HG03139 (cell line): ENCODE data around the gene RDM1.
A peak's percentile ranks its signal among the peaks of the same experiment; 100 is the strongest.
"Not testable (repeated sequence)": the region's sequence is repeated elsewhere in the genome, so short reads cannot be mapped to it uniquely, and the experiment has no call there.

ENCODE experiments used
- ATAC-seq: cut with Tn5 transposase; IDR thresholded peaks from one replicate; pipeline ENCODE4 v1.9.1; 2021; ENCODE audit not compliant: unreplicated experiment

The RDM1 gene, protein sequence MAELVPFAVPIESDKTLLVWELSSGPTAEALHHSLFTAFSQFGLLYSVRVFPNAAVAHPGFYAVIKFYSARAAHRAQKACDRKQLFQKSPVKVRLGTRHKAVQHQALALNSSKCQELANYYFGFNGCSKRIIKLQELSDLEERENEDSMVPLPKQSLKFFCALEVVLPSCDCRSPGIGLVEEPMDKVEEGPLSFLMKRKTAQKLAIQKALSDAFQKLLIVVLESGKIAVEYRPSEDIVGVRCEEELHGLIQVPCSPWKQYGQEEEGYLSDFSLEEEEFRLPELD

DNA sequence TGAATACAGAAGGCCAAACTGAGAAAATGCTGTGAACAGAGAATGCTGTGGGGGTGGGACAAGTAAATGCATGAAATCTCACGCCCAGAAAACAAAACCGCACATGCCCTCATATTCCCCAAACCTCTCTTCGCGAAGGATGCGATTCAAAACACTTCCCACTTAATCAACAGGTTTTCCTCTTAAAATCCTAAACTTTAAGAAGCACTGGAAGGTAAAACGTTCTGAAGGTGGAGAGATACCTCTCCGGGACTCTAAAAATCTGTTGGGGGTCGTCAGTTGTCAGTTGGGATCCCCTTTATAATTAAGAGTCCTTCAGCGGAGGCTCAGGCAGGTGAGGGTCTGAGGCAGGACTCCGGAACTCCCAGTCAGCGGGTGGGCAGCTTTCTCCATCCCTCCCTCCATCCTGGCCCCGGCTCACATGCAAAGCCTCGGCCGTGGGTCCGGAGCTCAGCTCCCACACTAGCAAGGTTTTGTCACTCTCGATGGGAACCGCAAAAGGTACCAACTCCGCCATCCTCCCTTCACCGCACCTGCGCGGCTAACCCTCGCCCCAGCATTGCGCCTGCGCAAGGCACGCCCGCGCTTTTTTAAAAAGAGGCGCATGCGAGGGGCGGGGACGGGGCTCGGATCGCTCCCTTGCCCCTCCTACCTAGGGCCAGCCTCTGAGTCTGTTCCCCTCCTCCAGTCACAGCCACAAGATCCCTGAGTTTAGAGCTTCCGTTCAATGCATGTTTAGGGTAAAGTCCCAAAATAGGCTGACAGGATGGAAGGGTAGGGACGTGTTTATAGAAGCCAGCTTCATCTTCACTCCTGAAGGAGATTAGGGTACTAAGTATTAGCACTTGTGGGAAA lies at the start of gene RDM1:
TSS of gene RDM1 (minus strand) at position 563 of the 855 bp plus-strand sequence. CDS start at position 517, 46 bp downstream.
- ATAC-seq: peak; percentile 63

DNA sequence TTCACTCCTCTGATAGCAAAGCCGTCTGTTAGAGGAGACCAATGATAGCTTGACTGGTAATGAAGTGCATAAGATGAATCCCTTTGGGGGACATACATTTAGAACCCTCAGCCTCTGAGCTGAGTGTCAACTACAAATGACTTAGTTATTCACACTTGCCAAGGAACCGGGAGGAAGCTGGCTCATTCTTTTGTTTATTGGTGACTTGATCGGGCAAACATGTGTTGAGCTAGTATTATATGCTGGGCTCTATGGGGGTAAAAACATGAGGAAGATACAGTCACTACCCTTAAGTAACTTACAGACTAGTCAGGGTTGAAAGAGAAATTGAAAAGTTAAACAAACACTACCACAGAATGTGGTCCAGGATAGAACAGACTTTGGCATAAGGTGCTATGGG lies 47.8 kb upstream of the RDM1 start:
- ATAC-seq: no peak

DNA sequence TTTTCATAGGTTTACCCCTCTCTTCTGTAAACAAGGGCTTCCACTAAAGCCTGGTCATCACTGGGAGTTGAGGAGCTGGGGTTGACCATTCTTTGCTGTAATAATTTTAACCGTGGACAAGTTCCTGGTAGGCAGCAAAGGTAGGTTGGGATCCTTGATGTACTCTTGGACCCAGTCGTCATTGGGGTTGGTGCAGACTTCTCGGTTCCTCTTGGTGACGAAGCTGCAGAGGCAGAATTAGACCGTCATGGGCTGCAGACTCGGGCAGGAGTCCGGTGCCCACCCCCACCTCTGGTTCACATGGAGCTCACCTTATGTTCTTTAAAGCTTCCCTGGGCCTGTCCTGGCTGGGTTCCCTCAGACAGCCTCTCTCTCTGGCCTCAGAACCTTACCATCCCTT lies 46.9 kb upstream of the RDM1 start:
- ATAC-seq: no peak

DNA sequence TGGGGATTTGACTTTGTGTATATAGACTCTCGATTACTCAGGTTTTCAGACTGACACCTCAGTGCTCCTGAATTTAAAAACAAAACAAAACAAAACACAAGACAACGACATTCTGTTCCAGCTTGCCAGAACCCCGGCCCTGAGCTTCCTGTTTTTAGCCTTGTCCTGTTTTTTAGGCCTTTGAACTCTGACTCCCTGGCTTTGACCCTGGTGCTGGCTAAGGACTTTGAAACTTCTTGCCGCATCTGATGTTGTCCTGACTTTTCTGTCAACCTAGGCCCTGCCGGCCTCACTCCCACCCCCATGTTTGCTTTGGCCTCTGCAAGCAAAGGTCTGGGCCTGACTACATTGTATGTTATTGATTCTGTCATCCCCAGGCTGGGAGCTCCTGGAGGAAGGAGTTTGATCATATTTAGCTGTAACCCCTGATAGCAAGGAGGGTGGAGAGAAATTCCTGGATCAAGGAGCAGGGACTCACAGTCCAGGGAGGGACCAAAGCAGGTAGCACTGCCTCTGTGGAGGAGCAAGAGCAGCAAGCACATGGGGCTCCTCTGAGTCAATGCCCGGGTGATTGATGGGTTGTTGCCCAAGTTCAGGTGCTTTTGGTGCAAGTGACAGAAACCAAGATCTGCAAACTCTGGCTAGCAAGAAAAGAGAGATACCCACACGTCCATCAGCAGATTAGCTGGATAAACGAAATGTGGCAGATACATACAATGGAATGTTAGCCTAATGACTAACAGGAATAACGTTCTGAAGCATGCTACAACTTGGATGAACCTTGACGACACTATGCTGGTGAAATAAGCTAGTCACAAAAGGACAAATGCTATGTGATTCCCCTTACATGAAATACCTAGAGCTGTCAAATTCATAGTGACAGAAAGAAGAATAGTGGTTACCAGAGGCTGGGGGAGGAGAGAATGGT lies 43.0 kb upstream of the RDM1 start:
- no peak for ATAC-seq

DNA sequence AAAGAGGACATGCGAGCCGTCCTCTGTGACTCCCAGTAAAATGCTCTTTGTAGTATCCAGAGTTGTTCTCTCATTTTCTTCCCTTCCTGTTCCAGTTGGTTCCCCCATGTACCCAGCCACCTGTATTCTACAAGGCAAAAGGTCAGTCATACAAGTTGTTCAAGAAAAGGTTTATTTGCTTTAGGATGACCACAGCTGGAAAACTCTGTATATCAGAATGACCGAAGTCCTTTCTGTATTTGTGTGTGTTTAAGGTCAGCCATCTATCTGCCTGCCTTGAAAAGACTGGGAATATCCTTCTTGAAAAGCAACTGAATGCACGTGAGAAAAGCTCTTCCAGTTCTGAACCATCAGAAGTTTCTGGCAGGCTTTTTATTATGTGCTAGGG lies 42.4 kb upstream of the RDM1 start:
- no peak for ATAC-seq

DNA sequence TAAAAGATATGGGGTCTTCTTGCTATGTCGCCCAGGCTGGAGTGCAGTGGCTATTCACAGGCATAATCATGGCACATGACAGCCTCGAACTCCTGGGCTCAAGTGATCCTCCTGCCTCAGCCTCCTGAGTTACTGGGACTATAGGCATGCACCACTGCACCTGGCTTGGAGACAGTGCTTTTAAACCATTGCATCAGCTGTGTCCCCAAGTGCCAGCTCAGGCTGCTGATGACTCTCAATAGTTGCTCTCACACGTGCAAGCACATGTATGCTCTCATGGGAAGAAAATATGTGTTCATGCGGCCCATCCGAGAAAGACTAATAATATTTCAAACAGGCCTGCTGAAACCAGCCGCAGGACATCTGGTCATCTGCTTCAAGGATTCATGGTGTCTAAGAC lies 42.0 kb upstream of the RDM1 start:
- no peak for ATAC-seq

DNA sequence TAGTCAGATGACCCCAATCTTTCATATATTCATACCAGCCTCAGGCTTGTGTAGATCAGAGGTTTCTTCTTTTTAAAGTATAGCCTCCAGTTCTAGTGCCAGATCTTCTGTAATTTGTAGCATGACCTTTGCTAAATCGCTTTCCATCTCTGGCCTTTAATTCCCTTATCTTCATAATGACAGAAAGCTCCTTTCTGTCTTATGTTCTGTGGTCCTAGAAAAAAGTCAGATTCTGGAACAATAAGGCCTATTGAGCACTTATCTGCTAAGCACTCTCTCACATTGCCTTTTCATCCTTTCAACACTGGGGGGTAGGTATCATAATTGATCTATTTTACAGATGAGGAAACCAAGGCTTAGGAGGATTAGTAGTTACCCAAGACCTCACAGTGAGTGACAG lies 41.5 kb upstream of the RDM1 start:
- ATAC-seq: no peak

DNA sequence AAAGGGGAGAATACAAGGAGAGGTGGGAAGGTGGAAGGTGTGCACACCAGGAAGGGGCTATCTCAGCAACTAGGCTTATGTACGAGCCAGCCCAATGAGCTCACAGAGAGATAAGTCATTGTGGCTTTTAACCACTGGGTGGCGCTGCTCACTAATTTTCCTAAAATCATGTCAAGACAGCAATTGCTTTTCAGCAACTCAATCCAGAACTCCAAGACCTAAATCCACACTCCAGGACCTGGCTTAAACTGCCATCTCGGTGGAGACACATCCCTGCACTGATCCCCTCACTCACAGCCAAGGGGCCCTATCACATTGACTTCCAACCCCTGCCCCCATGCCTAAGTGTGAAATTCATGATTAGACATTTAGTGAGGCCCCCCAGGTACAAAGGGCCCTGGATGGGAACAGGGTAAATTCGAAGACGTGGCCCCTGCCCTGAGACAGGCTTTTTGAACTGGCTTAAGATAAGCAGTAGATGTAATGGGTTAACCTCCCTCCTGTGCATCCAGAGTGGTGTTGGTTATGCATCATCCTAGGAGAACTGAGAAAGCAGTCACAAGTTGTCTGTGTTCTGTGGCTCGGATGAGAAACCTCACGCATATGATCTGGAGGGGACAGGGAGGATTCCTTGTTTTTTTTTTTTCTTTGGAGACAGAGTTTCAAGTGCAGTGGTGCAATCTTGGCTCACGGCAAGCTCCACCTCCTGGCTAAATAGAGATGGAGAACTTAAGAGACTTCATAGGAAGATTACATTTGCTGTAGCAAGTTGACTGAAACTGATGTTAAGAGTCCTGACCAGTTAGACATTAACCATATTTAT lies 39.2 kb upstream of the RDM1 start:
- ATAC-seq: no peak

DNA sequence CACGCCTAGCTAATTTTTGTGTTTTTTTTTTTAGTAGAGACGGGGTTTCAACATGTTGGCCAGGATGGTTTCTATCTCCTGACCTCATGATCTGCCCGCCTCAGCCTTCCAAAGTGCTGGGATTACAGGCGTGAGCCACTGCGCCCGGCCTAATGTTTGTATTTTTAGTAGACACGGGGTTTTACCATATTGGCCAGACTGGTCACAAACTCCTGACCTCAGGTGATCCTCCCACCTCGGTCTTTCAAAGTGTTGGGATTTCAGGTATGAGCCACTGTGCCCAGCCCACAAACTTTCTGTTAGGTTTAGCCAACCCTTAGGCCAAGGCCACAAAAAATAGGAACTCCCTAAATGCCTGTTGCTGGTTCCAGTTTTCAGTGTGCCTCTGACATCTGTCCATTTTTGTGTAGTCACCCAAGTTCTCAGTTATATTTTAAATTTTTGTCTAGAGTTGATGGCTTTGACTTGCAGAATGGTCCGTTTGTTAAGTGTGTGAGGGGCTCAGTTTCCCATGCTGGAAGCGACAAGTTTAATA lies 38.0 kb upstream of the RDM1 start:
- no peak for ATAC-seq

DNA sequence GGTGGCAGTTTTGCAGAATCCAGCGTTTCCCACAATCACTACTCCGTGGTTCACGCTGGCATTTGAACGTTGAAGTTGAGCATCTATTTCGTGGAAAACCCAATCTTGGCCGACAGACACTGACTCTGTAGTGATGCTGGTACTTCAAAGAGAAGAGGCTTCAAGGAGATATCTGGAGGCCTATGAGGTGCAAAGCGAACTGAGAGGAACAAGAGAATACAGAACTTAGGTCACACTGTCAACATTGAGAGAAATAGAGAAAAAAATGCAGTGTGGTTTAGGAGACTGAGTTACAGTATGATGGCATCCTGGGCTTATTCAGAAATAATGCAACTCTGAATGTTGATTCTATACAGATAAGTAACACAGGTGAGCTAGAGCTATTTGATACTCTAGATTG lies 34.7 kb upstream of the RDM1 start:
- ATAC-seq: no peak

DNA sequence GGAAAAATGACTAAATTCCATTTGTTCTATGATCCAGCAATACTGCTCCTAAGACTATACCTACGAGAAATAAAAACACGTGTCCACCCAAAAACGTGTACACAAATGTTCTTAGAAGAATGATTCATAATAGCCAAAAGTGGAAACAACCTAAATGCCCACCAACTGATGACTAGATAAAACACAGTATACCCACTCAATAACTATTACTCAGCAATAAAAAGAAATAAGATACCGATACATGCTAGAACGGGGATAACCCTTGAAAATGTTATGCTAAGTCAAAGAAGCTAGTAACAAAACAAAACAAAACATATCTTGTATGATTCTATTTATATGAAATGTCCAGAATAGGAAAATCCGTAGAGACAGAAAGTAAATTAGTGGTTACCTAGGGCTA lies 33.1 kb upstream of the RDM1 start:
- no peak for ATAC-seq

DNA sequence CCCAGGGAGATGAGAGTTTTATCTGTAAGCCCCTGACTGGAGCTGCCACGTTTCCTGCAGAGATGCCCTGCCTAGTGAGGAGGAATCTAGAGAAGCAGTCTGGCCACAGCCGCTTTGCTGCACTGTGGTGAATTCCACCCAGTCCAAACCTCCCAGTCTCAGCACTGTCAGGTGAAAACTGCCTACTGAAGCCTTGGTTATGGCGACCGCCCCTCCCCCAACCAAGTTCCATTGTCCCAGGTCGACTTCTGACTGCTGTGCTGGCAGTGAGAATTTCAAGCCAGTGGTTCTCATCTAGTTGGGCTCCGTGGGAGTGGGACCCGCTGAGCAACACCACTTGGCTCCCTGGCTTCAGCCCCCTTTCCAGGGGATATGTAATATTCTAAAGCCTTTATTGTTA lies 23.1 kb upstream of the RDM1 start:
- ATAC-seq: no peak

DNA sequence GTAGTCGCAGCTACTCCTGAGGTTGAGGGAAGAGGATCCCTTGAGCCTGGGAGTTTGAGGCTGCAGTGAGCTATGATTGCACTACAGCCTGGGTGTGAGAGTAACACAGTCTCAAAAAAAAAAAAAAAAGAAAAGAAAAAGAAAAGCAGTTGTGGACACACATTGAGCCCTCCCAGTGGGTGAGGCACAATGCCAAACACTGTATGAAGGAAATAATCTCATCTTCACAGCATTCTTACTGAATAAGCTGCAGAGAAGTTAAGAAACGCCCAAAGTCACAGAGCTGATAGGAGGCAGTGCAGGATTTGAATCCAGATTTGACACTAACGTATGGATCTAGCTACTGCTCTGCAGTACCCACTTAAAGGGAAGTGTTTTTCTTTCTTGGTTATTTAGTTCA lies 18.8 kb upstream of the RDM1 start:
- no peak for ATAC-seq

DNA sequence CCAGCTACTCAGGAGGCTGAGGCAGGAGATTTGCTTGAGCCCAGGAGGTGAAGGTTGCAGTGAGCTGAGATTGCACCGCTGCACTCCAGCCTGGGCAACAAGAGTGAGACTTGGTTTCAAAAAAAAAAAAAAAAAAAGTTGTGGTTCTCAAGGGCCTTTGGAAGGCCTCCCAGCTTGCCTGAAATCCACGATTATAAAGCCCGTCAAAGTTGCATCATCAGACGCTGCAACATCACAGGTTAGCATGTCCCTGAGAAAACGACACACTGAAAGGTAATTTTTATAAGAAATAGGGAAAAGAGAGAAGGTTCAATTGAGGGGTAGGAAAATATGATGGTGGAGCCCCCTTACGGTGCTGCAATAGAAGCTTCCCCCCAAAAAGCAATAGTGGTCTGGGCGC lies 17.5 kb upstream of the RDM1 start:
- ATAC-seq: no peak

DNA sequence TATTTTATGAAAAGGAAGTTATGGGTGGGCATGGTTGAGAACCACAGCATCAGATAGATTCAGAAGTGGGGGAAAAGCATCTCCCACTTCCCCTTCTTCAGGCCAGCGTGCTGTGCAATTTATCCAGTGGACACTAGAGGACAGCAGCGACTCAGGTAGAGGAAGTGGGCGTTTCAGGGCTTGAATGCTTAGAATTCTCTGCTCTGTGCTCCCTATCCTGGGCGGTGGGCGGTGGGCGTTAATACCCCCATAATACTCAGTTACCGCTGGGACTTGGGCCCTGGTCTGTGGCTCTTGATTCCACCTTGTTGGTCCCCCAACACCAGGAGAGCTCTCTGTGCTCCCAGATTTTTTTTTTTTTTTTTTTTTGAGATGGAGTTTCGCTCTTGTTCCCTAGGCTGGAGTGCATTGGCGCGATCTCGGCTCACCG lies 16.6 kb upstream of the RDM1 start:
- ATAC-seq: no peak

DNA sequence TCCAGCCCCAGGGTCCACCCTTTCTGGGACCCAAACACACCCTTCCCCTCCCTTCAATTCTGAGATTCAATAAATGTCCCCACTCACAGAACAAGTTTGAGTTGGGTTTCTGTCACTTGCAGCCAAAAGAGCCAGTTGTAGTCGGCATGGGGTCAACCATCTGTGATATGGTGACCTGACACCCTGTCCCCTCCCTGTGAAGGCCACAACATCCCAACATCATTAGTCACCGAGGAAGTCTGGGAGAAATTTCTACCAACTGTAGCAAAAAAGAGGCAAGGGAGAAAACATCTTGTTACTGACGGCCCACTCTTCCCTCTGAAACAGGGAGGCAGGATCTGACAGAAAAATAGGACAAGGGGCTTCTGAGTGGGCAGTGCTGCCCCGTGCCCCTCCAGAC lies 13.6 kb upstream of the RDM1 start:
- ATAC-seq: no peak

DNA sequence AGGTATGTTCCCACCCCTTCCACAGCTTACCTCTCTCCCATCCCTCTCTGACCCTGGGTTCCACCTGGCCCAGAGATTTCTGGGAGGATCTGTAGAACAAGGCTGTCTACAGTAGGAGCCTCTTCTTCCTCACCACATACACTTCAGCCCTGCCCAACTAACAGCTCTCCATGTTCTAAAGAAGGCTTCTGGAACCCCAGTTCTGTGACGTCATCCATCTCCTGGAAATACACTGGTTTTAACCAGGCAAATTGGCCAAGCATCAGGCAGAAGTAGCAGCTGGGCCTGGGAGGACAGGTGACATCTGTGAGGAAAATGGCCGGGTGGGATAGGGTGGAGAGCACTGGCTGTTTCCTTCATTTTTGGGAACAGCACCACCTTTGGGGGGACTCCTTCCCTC lies 13.0 kb upstream of the RDM1 start, which contains the start of gene LYZL6:
TSS of gene LYZL6 (minus strand) at position 177 of the 400 bp plus-strand sequence. CDS start 4,357 bp downstream, outside the sequence.
- no peak for ATAC-seq

DNA sequence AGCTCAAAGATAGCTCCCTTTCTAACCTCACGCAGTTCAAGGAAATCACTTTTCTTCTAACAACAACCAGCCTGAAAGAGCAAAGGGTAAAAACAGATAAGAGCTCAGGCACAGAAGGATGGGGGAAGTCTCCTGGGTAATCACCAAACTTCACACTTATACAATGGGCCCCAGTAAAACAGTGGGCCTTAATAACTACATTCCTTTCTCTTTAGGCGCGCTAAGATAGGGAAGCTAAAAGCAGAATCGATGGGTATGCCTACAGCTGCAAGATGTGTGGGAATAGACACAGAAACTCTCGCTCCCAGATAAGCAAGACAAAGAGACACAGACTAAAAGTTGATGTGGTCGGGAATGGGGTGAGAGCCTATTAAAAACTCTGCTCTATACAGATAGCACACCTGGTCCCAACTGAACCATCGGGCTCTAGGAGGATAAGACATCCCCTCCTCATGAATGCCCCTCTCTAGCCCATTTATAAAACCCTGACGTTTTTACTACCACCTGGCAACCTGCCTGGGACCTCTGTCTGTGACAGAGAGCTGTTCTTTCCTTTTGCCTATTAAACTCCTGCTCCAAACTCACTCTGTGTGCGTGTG lies 12.1 kb upstream of the RDM1 start:
- no peak for ATAC-seq

DNA sequence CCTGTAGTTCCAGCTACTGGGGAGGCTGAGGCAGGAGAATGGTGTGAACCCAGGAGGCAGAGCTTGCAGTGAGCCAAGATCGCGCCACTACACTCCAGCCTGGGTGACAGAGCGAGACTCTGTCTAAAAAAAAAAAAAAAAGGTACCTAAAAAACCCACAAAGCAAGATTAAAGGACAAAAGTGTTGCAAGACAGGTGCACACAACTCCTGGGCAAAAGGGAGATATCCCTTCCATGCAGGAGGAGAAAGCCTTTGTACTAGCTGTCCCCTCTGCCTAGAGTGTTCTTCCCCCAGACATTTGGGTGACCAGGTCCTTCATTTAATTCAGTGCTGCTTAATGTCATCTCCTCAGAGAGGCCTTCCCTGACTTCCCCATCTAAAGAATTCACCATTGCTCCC lies 7.9 kb upstream of the RDM1 start:
- not testable (repeated sequence) for ATAC-seq

DNA sequence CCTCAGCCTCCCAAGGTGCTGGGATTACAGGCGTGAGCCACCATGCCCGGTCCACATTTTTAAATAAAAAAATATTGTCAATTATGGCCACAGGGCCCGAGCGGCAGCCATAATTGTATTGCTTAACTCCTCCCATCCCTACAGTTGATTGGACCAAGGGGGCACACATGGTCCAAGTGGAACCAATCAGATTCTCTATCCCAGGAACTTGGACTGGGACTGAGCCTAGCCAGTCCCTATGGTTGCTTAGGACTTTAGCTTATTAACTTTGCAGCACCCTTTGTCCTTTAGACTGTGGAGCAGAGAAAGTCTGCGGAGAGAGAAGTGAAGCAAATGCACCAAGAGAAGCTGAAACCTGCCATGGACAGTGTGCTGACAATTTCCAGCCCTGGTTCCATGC lies 5.5 kb upstream of the RDM1 start:
- no peak for ATAC-seq
